ENCODE results near the gene LILRB5. TPM values are rescaled to one million over a fixed set of nuclear protein-coding genes. Genes with fewer than 3 reads are reported as not detected.
"Not testable (repeated sequence)": the region's sequence is repeated elsewhere in the genome, so short reads cannot be mapped to it uniquely, and the experiment has no call there.

The LILRB5 gene
- total and polyA plus RNA-seq, 5 donors: 6.0 to 18.6 (median 11.5) TPM

DNA sequence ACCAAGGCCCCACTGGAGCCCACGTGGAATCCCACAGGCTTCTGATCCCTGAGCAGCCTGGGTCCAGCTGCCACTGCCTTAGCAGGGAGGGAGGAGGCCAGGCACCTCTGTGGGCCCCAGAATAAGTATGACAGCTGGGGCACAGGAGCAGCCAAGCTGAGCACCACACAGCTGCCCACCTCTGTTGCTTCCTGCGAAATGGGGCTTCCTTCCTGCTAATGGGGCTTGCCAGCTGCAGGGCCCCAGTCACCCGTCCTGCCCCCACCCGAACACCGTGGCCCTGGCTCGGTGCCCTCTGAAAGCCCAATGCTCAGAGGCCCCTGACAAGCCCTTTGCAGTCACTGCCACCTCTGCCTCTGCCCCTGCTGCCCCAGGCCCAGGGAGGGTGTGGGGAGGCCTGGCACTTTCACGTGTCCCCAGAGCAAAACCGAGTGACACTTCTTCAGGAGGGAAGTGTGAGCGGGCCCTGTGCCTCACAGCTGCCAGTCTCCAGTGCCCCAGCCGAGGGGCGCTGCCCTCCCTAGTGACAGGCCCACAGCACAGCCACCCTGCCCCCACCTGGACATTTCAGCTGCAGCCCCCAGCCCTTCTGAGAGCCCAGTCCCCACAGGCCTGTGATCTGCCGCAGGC is 28.5 kb upstream of the LILRB5 start:
- H3K9me3 ChIP-seq (ENCODE audit: control insufficient read depth, low read length); DNase-seq; intact Hi-C loops (cut with DNase I); H3K27me3 ChIP-seq (ENCODE audit: control insufficient read depth, insufficient read depth); H3K4me1 ChIP-seq (ENCODE audit: control insufficient read depth, insufficient read depth, low read length); H3K4me3 ChIP-seq (ENCODE audit: low read length); H3K27ac ChIP-seq (ENCODE audit: low read length): not testable (repeated sequence)
- ATAC-seq: peak in 1 of 2 donors; percentile 50
- 64% methylated on average over 11 of the region's 12 CpGs for WGBS

DNA sequence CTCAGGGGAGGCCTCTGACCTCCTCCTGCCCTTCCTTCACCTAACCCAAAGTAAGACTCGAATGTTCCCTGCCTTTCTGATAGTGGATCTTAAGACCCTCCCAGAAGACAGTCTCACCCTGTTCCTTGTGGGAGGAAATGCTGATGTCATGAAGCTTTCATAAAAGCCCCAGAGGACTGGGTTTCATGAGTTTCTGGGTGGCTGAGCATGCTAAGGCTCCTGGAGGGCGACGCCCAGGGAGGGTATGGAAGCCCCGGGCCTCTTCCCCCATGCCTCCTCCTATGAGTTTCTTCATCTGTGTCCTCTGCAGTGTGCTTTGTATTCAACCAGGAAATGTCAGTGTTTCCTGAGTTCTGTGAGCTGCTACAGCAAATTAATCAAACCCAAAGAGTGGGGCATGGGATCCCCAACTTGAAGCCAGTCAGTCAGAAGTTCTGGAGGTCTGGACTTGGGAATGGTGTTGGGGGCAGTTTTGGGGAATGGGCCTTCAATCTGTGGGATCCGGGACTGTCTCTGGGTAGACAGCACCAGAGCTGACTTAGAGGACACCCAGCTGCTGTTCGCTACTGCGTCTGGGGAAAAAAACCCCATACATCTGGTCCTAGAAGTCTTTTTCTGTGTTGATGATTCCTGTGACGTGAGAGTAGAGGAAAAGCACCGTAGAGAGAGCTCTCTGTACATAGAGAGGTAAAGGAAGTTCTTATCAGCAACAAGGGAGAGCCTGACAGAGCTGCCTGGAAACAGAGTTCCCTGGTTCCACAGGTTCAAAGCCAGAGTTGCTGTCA is 25.8 kb upstream of the LILRB5 start:
- 36% methylated on average over 9 of the region's 9 CpGs for WGBS
- no peaks in the 10 kb centered on the region for H3K4me1 ChIP-seq (ENCODE audit: control insufficient read depth, insufficient read depth, low read length)
- ATAC-seq: peak in 1 of 2 donors; percentile 30
- H3K27me3 ChIP-seq (ENCODE audit: control insufficient read depth, insufficient read depth): no peaks in the 10 kb centered on the region
- no peaks in the 10 kb centered on the region for H3K9me3 ChIP-seq (ENCODE audit: control insufficient read depth, low read length)
- H3K27ac ChIP-seq (ENCODE audit: low read length): no peak overlapping the region
- DNase-seq: no peak
- H3K4me3 ChIP-seq (ENCODE audit: low read length): no peak overlapping the region
- intact Hi-C loops (cut with DNase I): no loop called here

DNA sequence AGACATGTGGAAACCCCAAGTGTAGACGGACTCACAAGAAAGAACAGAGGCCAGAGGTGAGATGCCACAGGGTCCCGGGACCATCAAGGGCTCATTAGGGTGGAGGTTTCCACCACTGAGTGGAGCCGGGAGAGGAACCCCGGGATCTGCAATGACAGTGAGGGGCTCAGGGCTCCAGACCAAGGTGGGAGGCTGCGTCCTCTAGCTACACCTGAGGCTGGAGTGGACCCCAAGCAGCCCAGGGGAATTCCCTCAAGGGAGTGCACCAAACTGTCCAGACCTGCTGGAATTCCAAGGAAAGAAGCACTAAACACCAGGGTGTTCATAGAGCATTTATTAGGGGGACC is 24.6 kb upstream of the LILRB5 start:
- H3K4me3 ChIP-seq (ENCODE audit: low read length); intact Hi-C loops (cut with DNase I); H3K4me1 ChIP-seq (ENCODE audit: control insufficient read depth, insufficient read depth, low read length); ATAC-seq; H3K27me3 ChIP-seq (ENCODE audit: control insufficient read depth, insufficient read depth); H3K27ac ChIP-seq (ENCODE audit: low read length); H3K9me3 ChIP-seq (ENCODE audit: control insufficient read depth, low read length); DNase-seq: not testable (repeated sequence)
- WGBS: 83% methylated on average over 5 of the region's 5 CpGs

DNA sequence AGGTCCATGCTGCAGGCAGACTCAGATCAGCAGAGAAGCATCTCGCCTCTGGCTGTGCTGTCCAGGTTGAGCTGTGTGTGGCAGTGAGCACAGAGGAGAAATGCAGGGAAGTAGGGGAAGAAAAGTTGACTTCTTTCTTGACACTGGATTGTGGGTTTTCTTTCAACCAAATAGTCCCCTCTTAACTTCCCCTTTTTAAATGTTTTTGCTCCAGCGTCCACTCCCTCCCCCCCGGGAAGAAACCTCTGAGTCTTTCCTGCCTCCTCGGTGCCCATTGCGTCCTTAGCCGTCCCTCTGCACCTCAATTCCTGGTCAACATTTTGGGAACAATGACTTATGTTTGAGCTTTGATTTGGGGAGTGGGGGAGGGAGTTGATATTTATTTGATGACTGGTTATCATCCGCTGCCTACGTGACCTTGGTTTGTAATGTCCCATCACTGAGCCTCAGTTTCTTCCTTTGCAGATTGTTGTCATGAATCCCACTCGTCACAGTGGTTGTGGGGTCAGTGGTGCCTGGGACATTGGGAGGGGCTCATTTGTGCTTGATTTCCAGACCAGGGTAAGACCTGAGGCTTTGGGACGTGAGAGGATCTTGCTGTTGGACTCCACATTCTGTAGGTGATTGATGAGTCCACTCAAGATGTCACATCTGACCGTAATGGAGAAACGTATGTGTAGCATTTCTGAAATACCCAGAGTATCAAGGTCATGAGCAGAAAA is 24.1 kb upstream of the LILRB5 start, which contains the start of gene LILRB2:
Gene LILRB2, minus strand, starts transcription at position 104 of the 722 bp plus-strand sequence. CDS start 614 bp downstream, outside the sequence.
- no peak within 1 kb of the TSS for H3K4me3 ChIP-seq (ENCODE audit: low read length)
- no peak within 1 kb of the TSS for H3K27ac ChIP-seq (ENCODE audit: low read length)
- no peaks in the 10 kb centered on the region for H3K4me1 ChIP-seq (ENCODE audit: control insufficient read depth, insufficient read depth, low read length)
- H3K9me3 ChIP-seq (ENCODE audit: control insufficient read depth, low read length): no peaks in the 10 kb centered on the region
- intact Hi-C loops (cut with DNase I): no loop called here
- no peaks in the 10 kb centered on the region for H3K27me3 ChIP-seq (ENCODE audit: control insufficient read depth, insufficient read depth)
- ATAC-seq (peak in 1 of 2 donors; percentile 36), DNase-seq (no peak)
- 69% methylated on average over 12 of the region's 12 CpGs for WGBS

DNA sequence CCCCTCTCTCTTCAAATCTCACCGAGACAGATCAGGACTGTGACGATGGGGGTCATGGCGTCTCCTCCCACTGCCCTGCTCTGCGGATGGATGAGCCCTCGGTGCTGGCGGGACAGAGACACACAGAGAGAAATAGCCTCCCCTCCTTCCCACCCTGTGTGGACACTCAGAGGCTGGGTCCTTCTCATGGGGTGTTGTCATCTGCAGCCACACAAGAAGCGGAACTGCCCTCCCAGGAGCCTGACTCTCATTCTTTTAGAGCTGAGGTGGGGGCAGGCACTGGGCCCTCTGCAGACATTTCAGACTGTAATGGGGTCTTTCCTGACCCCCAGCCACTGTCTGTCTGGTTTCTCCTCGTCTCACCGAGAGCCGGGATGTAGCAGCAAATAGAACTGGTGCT is 23.4 kb upstream of the LILRB5 start:
- ATAC-seq (peak; percentile 32 to 60), DNase-seq (peak in 1 of 3 donors; percentile 64)
- H3K9me3 ChIP-seq (ENCODE audit: control insufficient read depth, low read length); H3K27me3 ChIP-seq (ENCODE audit: control insufficient read depth, insufficient read depth); H3K4me1 ChIP-seq (ENCODE audit: control insufficient read depth, insufficient read depth, low read length); intact Hi-C loops (cut with DNase I); H3K4me3 ChIP-seq (ENCODE audit: low read length); H3K27ac ChIP-seq (ENCODE audit: low read length): not testable (repeated sequence)
- WGBS: 60% methylated on average over 10 of the region's 10 CpGs

DNA sequence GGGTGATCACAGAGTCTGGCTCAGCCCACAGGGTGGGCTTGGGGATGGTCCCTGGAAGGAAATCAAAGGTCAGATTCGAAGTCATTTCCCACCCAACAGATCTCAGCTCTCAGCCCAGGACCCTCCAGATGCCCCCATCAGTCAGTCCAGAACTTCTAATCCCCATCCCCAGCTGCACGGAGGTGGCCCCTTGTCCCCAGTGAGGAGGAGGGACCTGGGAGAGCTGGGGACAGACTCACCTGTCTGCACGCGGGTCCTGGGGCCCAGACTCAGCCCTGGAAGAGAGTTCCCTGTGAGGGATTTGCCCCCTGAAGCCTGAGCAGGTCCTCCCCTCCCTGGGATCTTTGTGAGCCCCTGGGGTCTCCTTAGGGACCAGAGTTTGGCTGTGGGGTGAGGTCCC is 23.0 kb upstream of the LILRB5 start:
- H3K27me3 ChIP-seq (ENCODE audit: control insufficient read depth, insufficient read depth); H3K4me3 ChIP-seq (ENCODE audit: low read length); DNase-seq; H3K4me1 ChIP-seq (ENCODE audit: control insufficient read depth, insufficient read depth, low read length); H3K9me3 ChIP-seq (ENCODE audit: control insufficient read depth, low read length); H3K27ac ChIP-seq (ENCODE audit: low read length); intact Hi-C loops (cut with DNase I); ATAC-seq: not testable (repeated sequence)
- 41% methylated on average over 4 of the region's 4 CpGs for WGBS

DNA sequence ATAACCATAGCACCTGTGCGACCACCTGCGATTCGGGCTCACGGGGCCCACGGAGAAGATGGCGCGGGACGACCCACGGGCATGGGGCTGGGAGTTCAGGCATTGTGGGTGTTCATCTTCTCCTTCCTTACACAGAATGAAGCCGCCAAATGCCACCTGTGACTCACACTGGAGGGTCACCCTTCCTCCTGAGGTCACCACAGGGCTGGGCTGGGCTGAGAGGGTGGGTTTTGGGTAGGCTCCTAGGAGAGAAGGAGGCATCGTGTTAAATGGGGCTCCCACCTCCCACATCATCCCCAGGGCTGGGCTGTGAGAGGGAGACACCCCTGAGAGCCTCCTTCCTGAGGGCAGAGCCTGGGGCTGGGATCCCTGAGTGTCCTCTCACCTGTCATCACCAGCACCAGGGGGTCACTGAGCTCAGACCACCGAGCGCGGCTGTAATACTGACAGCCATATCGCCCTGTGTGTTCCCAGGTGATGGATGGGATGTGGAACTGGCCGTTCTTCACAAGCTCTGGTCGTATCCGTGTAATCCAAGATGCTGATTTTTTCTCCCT is 22.4 kb upstream of the LILRB5 start:
- no peak for DNase-seq
- 77% methylated on average over 18 of the region's 18 CpGs for WGBS
- no peaks in the 10 kb centered on the region for H3K27me3 ChIP-seq (ENCODE audit: control insufficient read depth, insufficient read depth)
- no peak overlapping the region for H3K27ac ChIP-seq (ENCODE audit: low read length)
- no peak for ATAC-seq
- no peak overlapping the region for H3K4me3 ChIP-seq (ENCODE audit: low read length)
- intact Hi-C loops (cut with DNase I): no loop called here
- no peaks in the 10 kb centered on the region for H3K9me3 ChIP-seq (ENCODE audit: control insufficient read depth, low read length)
- H3K4me1 ChIP-seq (ENCODE audit: control insufficient read depth, insufficient read depth, low read length): no peaks in the 10 kb centered on the region

DNA sequence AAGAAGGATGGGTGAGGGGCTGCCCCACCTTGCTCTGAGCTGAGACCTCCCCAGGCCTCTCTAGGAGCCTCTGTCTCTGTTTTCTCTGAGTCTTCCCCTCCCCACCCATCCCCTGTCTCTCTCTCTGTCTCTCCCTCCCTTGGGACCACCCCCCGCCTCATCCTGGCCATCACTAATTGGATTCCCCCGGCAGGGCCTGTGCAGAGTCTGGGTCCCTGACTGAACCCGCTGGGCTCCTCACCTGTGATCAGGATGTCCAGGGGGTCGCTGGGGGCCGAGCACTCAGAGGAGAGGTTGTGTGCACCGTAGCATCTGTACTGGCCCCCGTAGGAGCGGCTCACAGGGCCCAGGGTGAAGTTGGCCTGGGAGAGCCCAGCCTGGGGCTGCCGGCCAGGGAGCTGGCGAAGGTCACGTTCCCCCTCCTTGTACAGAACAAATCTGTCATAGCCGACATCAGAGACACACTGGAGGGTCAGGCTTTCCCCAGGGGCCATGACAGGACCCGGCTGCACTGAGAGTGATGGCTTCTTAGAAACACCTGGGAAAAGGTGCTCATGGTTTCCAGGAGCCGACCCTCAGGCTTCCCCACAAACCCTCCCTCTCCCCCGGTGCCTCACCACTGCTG is 21.6 kb upstream of the LILRB5 start:
- H3K4me1 ChIP-seq (ENCODE audit: control insufficient read depth, insufficient read depth, low read length); H3K27ac ChIP-seq (ENCODE audit: low read length); ATAC-seq; intact Hi-C loops (cut with DNase I); DNase-seq; H3K27me3 ChIP-seq (ENCODE audit: control insufficient read depth, insufficient read depth); H3K4me3 ChIP-seq (ENCODE audit: low read length); H3K9me3 ChIP-seq (ENCODE audit: control insufficient read depth, low read length): not testable (repeated sequence)
- WGBS: 68% methylated on average over 15 of the region's 15 CpGs

DNA sequence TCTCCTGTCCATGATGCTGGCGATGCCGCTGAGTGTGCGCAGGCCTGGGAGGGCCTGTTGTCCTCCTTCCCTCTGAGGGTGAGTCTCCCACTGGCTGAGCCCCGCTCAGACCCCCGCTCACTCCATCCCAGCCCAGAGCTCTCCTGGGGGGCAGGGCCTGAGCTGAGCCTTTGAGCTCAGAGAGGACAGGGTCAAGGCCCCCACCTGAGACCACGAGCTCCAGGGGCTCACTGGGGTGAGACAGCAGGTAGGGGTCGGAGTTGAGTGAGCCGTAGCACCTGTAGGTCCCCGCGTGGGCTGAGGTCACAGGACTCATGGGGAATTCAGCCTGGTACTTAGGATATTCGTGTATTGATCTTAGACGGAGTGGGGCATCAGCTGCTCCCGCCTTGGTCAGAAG is 21.0 kb upstream of the LILRB5 start:
- DNase-seq; H3K27ac ChIP-seq (ENCODE audit: low read length); intact Hi-C loops (cut with DNase I); H3K4me3 ChIP-seq (ENCODE audit: low read length); H3K27me3 ChIP-seq (ENCODE audit: control insufficient read depth, insufficient read depth); H3K4me1 ChIP-seq (ENCODE audit: control insufficient read depth, insufficient read depth, low read length); ATAC-seq; H3K9me3 ChIP-seq (ENCODE audit: control insufficient read depth, low read length): not testable (repeated sequence)
- 77% methylated on average over 13 of the region's 13 CpGs for WGBS

DNA sequence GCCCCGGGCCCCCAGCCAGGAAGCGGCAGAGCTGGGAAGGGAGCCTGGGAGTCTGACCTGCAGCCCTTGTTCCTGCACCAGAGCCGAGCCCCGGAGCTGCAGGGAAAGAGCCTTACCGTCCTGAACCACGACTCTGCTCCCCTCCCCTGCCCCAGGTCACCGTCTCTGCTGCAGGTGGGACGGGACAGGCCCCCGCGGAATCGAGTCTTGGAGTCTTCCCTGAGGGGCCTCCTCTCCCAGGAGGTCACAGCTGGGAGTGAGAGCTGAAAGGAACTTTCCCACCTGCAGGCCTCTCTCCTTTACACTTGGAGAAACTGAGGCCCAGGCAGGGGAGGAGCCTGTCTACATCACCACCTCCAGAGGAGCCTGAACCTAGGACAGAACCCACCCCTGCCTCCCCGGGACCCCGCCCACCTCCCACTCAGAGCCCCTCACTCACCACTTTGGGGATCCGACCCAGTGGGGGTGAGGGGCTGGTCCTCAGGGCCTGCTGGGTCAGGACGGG is 20.1 kb upstream of the LILRB5 start:
- H3K4me3 ChIP-seq (ENCODE audit: low read length); intact Hi-C loops (cut with DNase I); H3K27ac ChIP-seq (ENCODE audit: low read length); H3K9me3 ChIP-seq (ENCODE audit: control insufficient read depth, low read length); H3K27me3 ChIP-seq (ENCODE audit: control insufficient read depth, insufficient read depth); H3K4me1 ChIP-seq (ENCODE audit: control insufficient read depth, insufficient read depth, low read length); ATAC-seq; DNase-seq: not testable (repeated sequence)
- 72% methylated on average over 15 of the region's 15 CpGs for WGBS
